Bronchial epithelial cell (primary cell): Measurements from ENCODE around the gene LMBRD2. TPM values are rescaled to one million over a fixed set of nuclear protein-coding genes. Genes with fewer than 3 reads are reported as not detected.

Experiments
- DNase-seq: peaks from one replicate; pipeline ENCODE4 v3.0.0-alpha.2; 2010; ENCODE audit warnings: low read depth
- FAIRE-seq: peaks from 2 replicates; lab custom pipeline; 2011; peaks lifted over from hg19 to GRCh38; lab: Jason Lieb, UNC
- H3K27me3 ChIP-seq: 2 replicates; pipeline ENCODE4 v1.5.1; 2011; ENCODE audit warnings: low read length; ENCODE audit not compliant: control insufficient read depth, insufficient read depth
- H3K36me3 ChIP-seq: 2 replicates; pipeline ENCODE4 v1.5.1; 2011; ENCODE audit warnings: low read length; ENCODE audit not compliant: control insufficient read depth, insufficient read depth
- H3K4me3 ChIP-seq: 2 replicates; pipeline ENCODE4 v1.5.1; 2011; ENCODE audit warnings: mild to moderate bottlenecking, low read depth, low read length, control low read depth
- CTCF ChIP-seq: IDR thresholded peaks from 2 replicates; pipeline ENCODE4 v1.5.1; 2011; ENCODE audit warnings: mild to moderate bottlenecking, moderate library complexity, low read length, control low read depth, inconsistent platforms; ENCODE audit not compliant: insufficient read depth, severe bottlenecking
- total RNA-seq: library from RNA; depleted of rRNA; stranded (reverse); fragments of >200 nt; gene quantifications from 2 replicates; pipeline ENCODE4 v1.2.1, GENCODE V29; 2014

The LMBRD2 gene
- total RNA-seq, 1 donor from 2014 or later = 5.3 TPM

- TF ChIP-seq CTCF = no peak
- Histone ChIP-seq H3K36me3 (no peaks in the 10 kb centered on the region), H3K4me3 (no peak overlapping the region), H3K27me3 (no peaks in the 10 kb centered on the region)
- FAIRE-seq = no peak
- DNase-seq = no peak
These were observed 94.3 kb downstream of the LMBRD2 start for GRCh38 chr5:36057386-36057785.

GRCh38 chr5:36056422-36056821 lies 95.3 kb downstream of the LMBRD2 start:
- no peak for TF ChIP-seq CTCF
- no peak for DNase-seq
- H3K27me3 ChIP-seq = no peaks in the 10 kb centered on the region
- no peak overlapping the region for H3K4me3 ChIP-seq
- FAIRE-seq = no peak
- no peaks in the 10 kb centered on the region for H3K36me3 ChIP-seq

- H3K36me3 ChIP-seq = no peaks in the 10 kb centered on the region
- DNase-seq = no peak
These were observed 95.7 kb downstream of the LMBRD2 start for GRCh38 chr5:36055984-36056383.

GRCh38 chr5:36054647-36055046 lies 97.0 kb downstream of the LMBRD2 start:
- H3K36me3 ChIP-seq = no peaks in the 10 kb centered on the region
- no peaks in the 10 kb centered on the region for H3K27me3 ChIP-seq
- no peak for DNase-seq
- no peak for TF ChIP-seq CTCF
- FAIRE-seq = no peak
- H3K4me3 ChIP-seq = no peak overlapping the region

More at GRCh38 chr5:36055984-36056383, 95.7 kb downstream of the LMBRD2 start:
- TF ChIP-seq CTCF = no peak
- no peak overlapping the region for H3K4me3 ChIP-seq
- no peak for FAIRE-seq
- no peaks in the 10 kb centered on the region for H3K27me3 ChIP-seq

- Histone ChIP-seq H3K27me3 (no peaks in the 10 kb centered on the region), H3K36me3 (no peaks in the 10 kb centered on the region), H3K4me3 (no peak overlapping the region)
- DNase-seq = peak; percentile 34
- no peak for TF ChIP-seq CTCF
- FAIRE-seq = no peak
These were observed 99.1 kb downstream of the LMBRD2 start for GRCh38 chr5:36052538-36052937.

- no peak for TF ChIP-seq CTCF
- no peak for DNase-seq
- H3K4me3 ChIP-seq = no peak overlapping the region
- H3K36me3 ChIP-seq = no peaks in the 10 kb centered on the region
- no peaks in the 10 kb centered on the region for H3K27me3 ChIP-seq
- no peak for FAIRE-seq
These were observed 101.7 kb downstream of the LMBRD2 start for GRCh38 chr5:36049949-36050348.

Other genes with a start within 250 kb of the LMBRD2 start
- not detected in 2 replicates for gene CAPSL, start 213.3 kb downstream of the LMBRD2 start, total RNA-seq
- gene UGT3A1, start 160.5 kb downstream of the LMBRD2 start, total RNA-seq = not detected in 2 replicates
- gene UGT3A2, start 85.0 kb downstream of the LMBRD2 start, total RNA-seq = not detected in 2 replicates
- gene SKP2, start 224 bp upstream of the LMBRD2 start, total RNA-seq = 8.8 and 9.5 TPM in 2 replicates
- 27.6 and 33.9 TPM in 2 replicates for gene NADK2, start 90.0 kb upstream of the LMBRD2 start, total RNA-seq
- gene RANBP3L, start 150.0 kb upstream of the LMBRD2 start, total RNA-seq = not detected in 2 replicates